ENCODE measurements around the gene GRIK4.

DNA sequence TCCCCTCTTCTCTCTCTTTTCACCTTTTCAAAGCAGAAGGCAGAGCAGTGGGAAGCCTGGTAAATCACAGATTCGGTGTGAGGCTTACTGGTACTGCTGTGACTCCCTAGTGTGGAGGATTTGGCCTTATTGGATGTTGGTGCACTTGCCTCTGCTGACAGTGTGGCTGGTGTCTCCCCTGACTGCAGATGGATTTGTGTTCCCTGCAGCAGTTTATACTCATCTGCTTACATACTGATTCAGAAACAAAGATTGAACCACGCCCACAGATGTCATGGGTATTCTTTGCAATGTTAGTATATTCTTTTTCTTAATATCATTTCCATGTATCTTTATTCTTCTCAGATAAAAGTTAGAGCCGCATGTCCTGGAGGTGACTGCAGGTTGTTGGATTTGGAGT is 26.8 kb upstream of the GRIK4 start:
- TF ChIP-seq, protein P1, sequence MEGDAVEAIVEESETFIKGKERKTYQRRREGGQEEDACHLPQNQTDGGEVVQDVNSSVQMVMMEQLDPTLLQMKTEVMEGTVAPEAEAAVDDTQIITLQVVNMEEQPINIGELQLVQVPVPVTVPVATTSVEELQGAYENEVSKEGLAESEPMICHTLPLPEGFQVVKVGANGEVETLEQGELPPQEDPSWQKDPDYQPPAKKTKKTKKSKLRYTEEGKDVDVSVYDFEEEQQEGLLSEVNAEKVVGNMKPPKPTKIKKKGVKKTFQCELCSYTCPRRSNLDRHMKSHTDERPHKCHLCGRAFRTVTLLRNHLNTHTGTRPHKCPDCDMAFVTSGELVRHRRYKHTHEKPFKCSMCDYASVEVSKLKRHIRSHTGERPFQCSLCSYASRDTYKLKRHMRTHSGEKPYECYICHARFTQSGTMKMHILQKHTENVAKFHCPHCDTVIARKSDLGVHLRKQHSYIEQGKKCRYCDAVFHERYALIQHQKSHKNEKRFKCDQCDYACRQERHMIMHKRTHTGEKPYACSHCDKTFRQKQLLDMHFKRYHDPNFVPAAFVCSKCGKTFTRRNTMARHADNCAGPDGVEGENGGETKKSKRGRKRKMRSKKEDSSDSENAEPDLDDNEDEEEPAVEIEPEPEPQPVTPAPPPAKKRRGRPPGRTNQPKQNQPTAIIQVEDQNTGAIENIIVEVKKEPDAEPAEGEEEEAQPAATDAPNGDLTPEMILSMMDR (IDR thresholded peaks at IDR 0.05; ENCODE audit: insufficient read depth, low read depth, low read length): no peak
- no peak for TF ChIP-seq EZH2 (IDR thresholded peaks at IDR 0.05; ENCODE audit: insufficient read depth, low read length)
